ENCODE measurements around the gene TMEM91. TPM values are rescaled to one million over a fixed set of nuclear protein-coding genes. Genes with fewer than 3 reads are reported as not detected.

Gene TMEM91
- polyA plus RNA-seq, 1 of the 3 experiments (the other 2 are of a cell fraction), result 5.7 TPM

DNA sequence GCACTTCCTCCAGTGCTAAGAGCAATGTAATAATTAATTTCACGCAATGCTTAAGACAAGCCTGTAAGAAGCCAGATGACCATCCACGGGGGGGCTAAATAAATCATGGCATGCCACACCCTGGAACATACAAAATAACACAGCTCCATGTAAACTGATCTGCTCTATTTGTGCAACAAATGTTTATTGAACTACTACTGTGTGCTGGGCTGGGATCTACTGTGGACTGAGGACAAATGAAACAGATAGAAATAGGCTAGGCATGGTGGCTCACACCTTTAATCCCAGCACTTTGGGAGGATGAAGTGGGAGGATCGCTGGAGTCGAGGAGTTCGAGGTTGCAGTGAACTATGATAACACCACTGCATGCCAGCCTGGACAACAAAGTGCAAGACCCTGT is 43.9 kb upstream of the TMEM91 start:
- no peaks in the 10 kb centered on the region for H3K9me2 ChIP-seq
- no peak overlapping the region for H3K27ac ChIP-seq (ENCODE audit: low read depth in 2 of 2, low read length in 1 of 2)
- CTCF ChIA-PET, result interaction anchor here (2.3 kb wide), 1 partner anchor 24 kb away, joined by 8 read pairs; no protein-coding TSS in a partner anchor
- no peak overlapping the region for H3K4me3 ChIP-seq (ENCODE audit: low read depth in 2 of 2, low read length in 1 of 2)
- H3K4me2 ChIP-seq, result no peak overlapping the region
- H3K9me3 ChIP-seq, result no peaks in the 10 kb centered on the region
- H4K20me1 ChIP-seq (ENCODE audit: insufficient read depth), result peaks cover 42% of the 10 kb centered on the region
- no peak overlapping the region for H2AFZ ChIP-seq (ENCODE audit: low read depth)
- peaks cover 78% of the 10 kb centered on the region for H3K79me2 ChIP-seq (ENCODE audit: insufficient read depth)
- peaks cover 53% of the 10 kb centered on the region for H3F3A ChIP-seq (replicated peaks; ENCODE audit: insufficient read depth)
- 81% methylated on average over 5 of the region's 5 CpGs for WGBS (ENCODE audit: low lambda C conversion rate)
- no peak for DNase-seq
- POLR2A ChIA-PET, result no interaction called here
- H3K36me3 ChIP-seq (replicated peaks in 1 of 2; ENCODE audit: control insufficient read depth in 1 of 2, insufficient read depth in 2 of 2, low read length in 1 of 2), result peaks cover 6 to 66% of the 10 kb centered on the region in 2 experiments
- peaks cover 0 to 5% of the 10 kb centered on the region in 2 experiments; a peak in 2 of 4 replicates for H3K4me1 ChIP-seq (ENCODE audit: control insufficient read depth in 1 of 2, insufficient read depth in 2 of 2, low read depth in 1 of 2, low read length in 1 of 2)
- H3K27me3 ChIP-seq (ENCODE audit: insufficient read depth), result no peaks in the 10 kb centered on the region
- H3K9ac ChIP-seq, result no peak overlapping the region
- TF ChIP-seq, protein P1, sequence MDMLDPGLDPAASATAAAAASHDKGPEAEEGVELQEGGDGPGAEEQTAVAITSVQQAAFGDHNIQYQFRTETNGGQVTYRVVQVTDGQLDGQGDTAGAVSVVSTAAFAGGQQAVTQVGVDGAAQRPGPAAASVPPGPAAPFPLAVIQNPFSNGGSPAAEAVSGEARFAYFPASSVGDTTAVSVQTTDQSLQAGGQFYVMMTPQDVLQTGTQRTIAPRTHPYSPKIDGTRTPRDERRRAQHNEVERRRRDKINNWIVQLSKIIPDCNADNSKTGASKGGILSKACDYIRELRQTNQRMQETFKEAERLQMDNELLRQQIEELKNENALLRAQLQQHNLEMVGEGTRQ (IDR thresholded peaks at IDR 0.05; ENCODE audit: borderline replicate concordance, low read depth, low read length), result no peak
- no peak for TF ChIP-seq SIN3A (IDR thresholded peaks at IDR 0.05; ENCODE audit: borderline replicate concordance, low read depth, low read length)
- TF ChIP-seq FOXM1 (IDR thresholded peaks at IDR 0.05; ENCODE audit: low read depth), result no peak
- no peak for TF ChIP-seq EP300 (IDR thresholded peaks at IDR 0.05; ENCODE audit: borderline replicate concordance in 1 of 2, low read depth in 1 of 2, low read length in 1 of 2)
- TF ChIP-seq RFX5 (IDR thresholded peaks at IDR 0.05; ENCODE audit: low read length), result no peak

DNA sequence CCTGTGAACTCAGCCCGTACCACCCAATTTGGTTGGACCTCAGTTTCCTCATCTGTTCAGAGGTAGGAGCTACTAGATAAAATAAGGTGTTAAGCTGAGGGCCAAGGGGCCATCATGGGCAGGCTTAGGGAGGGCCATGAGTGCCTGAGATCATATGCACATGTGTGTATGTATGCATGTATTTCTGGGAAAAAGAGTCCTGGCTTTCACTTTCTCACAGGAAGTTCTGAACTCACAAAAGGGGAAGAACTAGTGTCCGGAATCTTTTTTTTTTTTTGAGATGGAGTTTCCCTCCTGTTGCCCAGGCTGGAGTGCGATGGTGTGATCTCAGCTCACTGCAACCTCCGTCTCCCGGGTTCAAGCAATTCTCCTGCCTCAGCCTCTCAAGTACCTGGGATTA is 41.5 kb upstream of the TMEM91 start:
- TF ChIP-seq, protein P2, sequence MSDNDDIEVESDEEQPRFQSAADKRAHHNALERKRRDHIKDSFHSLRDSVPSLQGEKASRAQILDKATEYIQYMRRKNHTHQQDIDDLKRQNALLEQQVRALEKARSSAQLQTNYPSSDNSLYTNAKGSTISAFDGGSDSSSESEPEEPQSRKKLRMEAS (IDR thresholded peaks at IDR 0.05; ENCODE audit: low read depth), result no peak
- TF ChIP-seq FOXJ3 (CRISPR knock-in tag; IDR thresholded peaks at IDR 0.05) (no peak), NRF1 (IDR thresholded peaks at IDR 0.05; ENCODE audit: low read depth, low read length) (no peak), YY1 (IDR thresholded peaks at IDR 0.05; ENCODE audit: low read depth) (no peak), TAF1 (IDR thresholded peaks at IDR 0.05; ENCODE audit: borderline replicate concordance, low read depth, low read length) (no peak)
- TF ChIP-seq, protein P3, sequence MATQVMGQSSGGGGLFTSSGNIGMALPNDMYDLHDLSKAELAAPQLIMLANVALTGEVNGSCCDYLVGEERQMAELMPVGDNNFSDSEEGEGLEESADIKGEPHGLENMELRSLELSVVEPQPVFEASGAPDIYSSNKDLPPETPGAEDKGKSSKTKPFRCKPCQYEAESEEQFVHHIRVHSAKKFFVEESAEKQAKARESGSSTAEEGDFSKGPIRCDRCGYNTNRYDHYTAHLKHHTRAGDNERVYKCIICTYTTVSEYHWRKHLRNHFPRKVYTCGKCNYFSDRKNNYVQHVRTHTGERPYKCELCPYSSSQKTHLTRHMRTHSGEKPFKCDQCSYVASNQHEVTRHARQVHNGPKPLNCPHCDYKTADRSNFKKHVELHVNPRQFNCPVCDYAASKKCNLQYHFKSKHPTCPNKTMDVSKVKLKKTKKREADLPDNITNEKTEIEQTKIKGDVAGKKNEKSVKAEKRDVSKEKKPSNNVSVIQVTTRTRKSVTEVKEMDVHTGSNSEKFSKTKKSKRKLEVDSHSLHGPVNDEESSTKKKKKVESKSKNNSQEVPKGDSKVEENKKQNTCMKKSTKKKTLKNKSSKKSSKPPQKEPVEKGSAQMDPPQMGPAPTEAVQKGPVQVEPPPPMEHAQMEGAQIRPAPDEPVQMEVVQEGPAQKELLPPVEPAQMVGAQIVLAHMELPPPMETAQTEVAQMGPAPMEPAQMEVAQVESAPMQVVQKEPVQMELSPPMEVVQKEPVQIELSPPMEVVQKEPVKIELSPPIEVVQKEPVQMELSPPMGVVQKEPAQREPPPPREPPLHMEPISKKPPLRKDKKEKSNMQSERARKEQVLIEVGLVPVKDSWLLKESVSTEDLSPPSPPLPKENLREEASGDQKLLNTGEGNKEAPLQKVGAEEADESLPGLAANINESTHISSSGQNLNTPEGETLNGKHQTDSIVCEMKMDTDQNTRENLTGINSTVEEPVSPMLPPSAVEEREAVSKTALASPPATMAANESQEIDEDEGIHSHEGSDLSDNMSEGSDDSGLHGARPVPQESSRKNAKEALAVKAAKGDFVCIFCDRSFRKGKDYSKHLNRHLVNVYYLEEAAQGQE (IDR thresholded peaks at IDR 0.05; ENCODE audit: low read depth, low read length), result no peak
- TF ChIP-seq, protein P4, sequence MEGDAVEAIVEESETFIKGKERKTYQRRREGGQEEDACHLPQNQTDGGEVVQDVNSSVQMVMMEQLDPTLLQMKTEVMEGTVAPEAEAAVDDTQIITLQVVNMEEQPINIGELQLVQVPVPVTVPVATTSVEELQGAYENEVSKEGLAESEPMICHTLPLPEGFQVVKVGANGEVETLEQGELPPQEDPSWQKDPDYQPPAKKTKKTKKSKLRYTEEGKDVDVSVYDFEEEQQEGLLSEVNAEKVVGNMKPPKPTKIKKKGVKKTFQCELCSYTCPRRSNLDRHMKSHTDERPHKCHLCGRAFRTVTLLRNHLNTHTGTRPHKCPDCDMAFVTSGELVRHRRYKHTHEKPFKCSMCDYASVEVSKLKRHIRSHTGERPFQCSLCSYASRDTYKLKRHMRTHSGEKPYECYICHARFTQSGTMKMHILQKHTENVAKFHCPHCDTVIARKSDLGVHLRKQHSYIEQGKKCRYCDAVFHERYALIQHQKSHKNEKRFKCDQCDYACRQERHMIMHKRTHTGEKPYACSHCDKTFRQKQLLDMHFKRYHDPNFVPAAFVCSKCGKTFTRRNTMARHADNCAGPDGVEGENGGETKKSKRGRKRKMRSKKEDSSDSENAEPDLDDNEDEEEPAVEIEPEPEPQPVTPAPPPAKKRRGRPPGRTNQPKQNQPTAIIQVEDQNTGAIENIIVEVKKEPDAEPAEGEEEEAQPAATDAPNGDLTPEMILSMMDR (IDR thresholded peaks at IDR 0.05), result no peak
- ChIA-PET POLR2A (no interaction called here), CTCF (interaction anchor here (0.7 kb wide), 1 partner anchor 965 kb away, joined by 3 read pairs; no protein-coding TSS in a partner anchor)
- H3K36me3 ChIP-seq (replicated peaks in 1 of 2; ENCODE audit: control insufficient read depth in 1 of 2, insufficient read depth in 2 of 2, low read length in 1 of 2), result peaks cover 6 to 77% of the 10 kb centered on the region in 2 experiments
- H3K9ac ChIP-seq, result no peak overlapping the region
- no peaks in the 10 kb centered on the region for H3K9me2 ChIP-seq
- peaks cover 93% of the 10 kb centered on the region for H3K79me2 ChIP-seq (ENCODE audit: insufficient read depth)
- no peak overlapping the region for H3K4me3 ChIP-seq (ENCODE audit: low read depth in 2 of 2, low read length in 1 of 2)
- H3K4me1 ChIP-seq (ENCODE audit: control insufficient read depth in 1 of 2, insufficient read depth in 2 of 2, low read depth in 1 of 2, low read length in 1 of 2), result no peaks in the 10 kb centered on the region; a peak in 1 of 4 replicates
- H3K4me2 ChIP-seq, result no peak overlapping the region
- H4K20me1 ChIP-seq (ENCODE audit: insufficient read depth), result peaks cover 65% of the 10 kb centered on the region
- WGBS (ENCODE audit: low lambda C conversion rate), result 88% methylated on average over 5 of the region's 5 CpGs
- no peak overlapping the region for H2AFZ ChIP-seq (ENCODE audit: low read depth)
- H3K27ac ChIP-seq (ENCODE audit: low read depth in 2 of 2, low read length in 1 of 2), result no peak overlapping the region
- H3K9me3 ChIP-seq, result no peaks in the 10 kb centered on the region
- H3K27me3 ChIP-seq (ENCODE audit: insufficient read depth), result no peaks in the 10 kb centered on the region
- no peak for DNase-seq
- peaks cover 37% of the 10 kb centered on the region for H3F3A ChIP-seq (replicated peaks; ENCODE audit: insufficient read depth)

Measured in SK-N-SH (cell line).